Ramos (cell line): ENCODE results near the gene SPACA6.

Source experiments
- in situ Hi-C: fragments of 300-500 bp; cut with MboI; formaldehyde crosslinking; loops from one replicate; pipeline ENCODE4 v1.14.3; 2022; ENCODE audit warnings: low sequenced_read_pairs; ENCODE audit not compliant: unreplicated experiment

The SPACA6 gene

GRCh38 chr19:51688671-51689571 lies 4.2 kb upstream of the SPACA6 start:
- in situ Hi-C loops, result no loop called here

GRCh38 chr19:51689751-51690453 lies 3.2 kb upstream of the SPACA6 start:
- in situ Hi-C loops, result no loop called here

- in situ Hi-C loops, result no loop called here
These were observed 2.6 kb upstream of the SPACA6 start for GRCh38 chr19:51690454-51691073.

- in situ Hi-C loops, result no loop called here
These were observed 2.0 kb upstream of the SPACA6 start for GRCh38 chr19:51691074-51691583.

- in situ Hi-C loops, result no loop called here
These were observed 1.3 kb upstream of the SPACA6 start for GRCh38 chr19:51691584-51692428.

- in situ Hi-C loops, result no loop called here
These were observed 662 bp upstream of the SPACA6 start for GRCh38 chr19:51692468-51692867.

GRCh38 chr19:51693819-51694218 lies 689 bp downstream of the SPACA6 start:
- in situ Hi-C loops, result no loop called here

- in situ Hi-C loops, result no loop called here
These were observed 1.4 kb downstream of the SPACA6 start for GRCh38 chr19:51694318-51695085.

- in situ Hi-C loops, result no loop called here
These were observed 2.0 kb downstream of the SPACA6 start for GRCh38 chr19:51695088-51695487.

- in situ Hi-C loops, result no loop called here
These were observed 2.7 kb downstream of the SPACA6 start for GRCh38 chr19:51695702-51696315.

- in situ Hi-C loops, result no loop called here
These were observed 3.5 kb downstream of the SPACA6 start for GRCh38 chr19:51696606-51697005.

- in situ Hi-C loops, result no loop called here
These were observed 4.1 kb downstream of the SPACA6 start for GRCh38 chr19:51697169-51697776.

GRCh38 chr19:51698296-51698695 lies 5.2 kb downstream of the SPACA6 start:
- in situ Hi-C loops, result no loop called here

- in situ Hi-C loops, result no loop called here
These were observed 6.0 kb downstream of the SPACA6 start for GRCh38 chr19:51699170-51699569.

- in situ Hi-C loops, result no loop called here
These were observed 8.5 kb downstream of the SPACA6 start for GRCh38 chr19:51701468-51702100.

GRCh38 chr19:51702103-51702824 lies 9.1 kb downstream of the SPACA6 start:
- in situ Hi-C loops, result no loop called here

- in situ Hi-C loops, result no loop called here
These were observed 9.9 kb downstream of the SPACA6 start for GRCh38 chr19:51702825-51703574.
